PFSK-1 (cell line): ENCODE measurements around the gene ZNF133.

Experiments used
- FOXP2 ChIP-seq: optimal IDR thresholded peaks from 2 replicates; pipeline ENCODE3; 2011; ENCODE audit warnings: borderline replicate concordance, control low read depth, inconsistent platforms; ENCODE audit not compliant: insufficient read depth; ENCODE audit errors: extremely low read length, extremely low read depth
- POLR2AphosphoS5 ChIP-seq: IDR thresholded peaks from 2 replicates; pipeline ENCODE4 v1.6.1; 2012; ENCODE audit warnings: low read depth, mild to moderate bottlenecking, control low read depth, low read length, moderate library complexity
- REST ChIP-seq, 2 experiments: IDR thresholded peaks; 2 replicates each; pipeline versions ENCODE4 v1.6.1 to v1.8.0; 2011 to 2012; ENCODE audit warnings: low read depth in 2 of 2, low read length in 2 of 2, control low read depth in 1 of 2, inconsistent platforms in 1 of 2, mild to moderate bottlenecking in 1 of 2, moderate library complexity in 1 of 2; ENCODE audit not compliant: insufficient read depth in 1 of 2
- SIN3A ChIP-seq: IDR thresholded peaks from 2 replicates; pipeline ENCODE4 v1.6.1; 2012; ENCODE audit warnings: mild to moderate bottlenecking, low read length, moderate library complexity, borderline replicate concordance; ENCODE audit not compliant: insufficient read depth
- TAF1 ChIP-seq: IDR thresholded peaks from 2 replicates; pipeline ENCODE4 v1.6.1; 2012; ENCODE audit warnings: low read length, control low read depth, borderline replicate concordance; ENCODE audit not compliant: insufficient read depth

ZNF133 gene

GRCh38 chr20:18361678-18362077, 73.4 kb downstream of the ZNF133 start:
- no peak for TF ChIP-seq REST (IDR thresholded peaks at IDR 0.05; ENCODE audit: insufficient read depth in 1 of 2, low read depth in 2 of 2, low read length in 2 of 2)

- no peak for TF ChIP-seq POLR2AphosphoS5
- no peak for TF ChIP-seq REST (IDR thresholded peaks at IDR 0.05; ENCODE audit: insufficient read depth in 1 of 2, low read depth in 2 of 2, low read length in 2 of 2)
- no peak for TF ChIP-seq TAF1
- TF ChIP-seq FOXP2: no peak
- no peak for TF ChIP-seq SIN3A
These were observed 74.6 kb downstream of the ZNF133 start for GRCh38 chr20:18362916-18363315.

GRCh38 chr20:18363708-18364107, 75.4 kb downstream of the ZNF133 start:
- TF ChIP-seq POLR2AphosphoS5 (no peak), SIN3A (no peak), FOXP2 (no peak), TAF1 (no peak), REST (IDR thresholded peaks at IDR 0.05; ENCODE audit: insufficient read depth in 1 of 2, low read depth in 2 of 2, low read length in 2 of 2) (no peak)

- no peak for TF ChIP-seq FOXP2
These were observed 76.4 kb downstream of the ZNF133 start for GRCh38 chr20:18364768-18365167.
